ENCODE data around the gene ADAMTS2.

ADAMTS2 gene

GRCh38 chr5:179240561-179240960, 104.7 kb downstream of the ADAMTS2 start:
- H3K4me3 ChIP-seq (ENCODE audit: low read depth, low read length): no peak overlapping the region
- TF ChIP-seq CTCF (IDR thresholded peaks at IDR 0.05; ENCODE audit: insufficient read depth, low read length, missing control alignments): no peak
- CTCF ChIA-PET: no interaction called here
- POLR2A ChIA-PET: interaction anchor here (0.7 kb wide), 1 partner anchor 25 kb away, joined by 3 read pairs; no protein-coding TSS in a partner anchor
- DNase-seq (ENCODE audit: low read depth, low spot score): no peak

- no peak for DNase-seq (ENCODE audit: low read depth, low spot score)
- ChIA-PET POLR2A (interaction anchor here (0.7 kb wide), 1 partner anchor 24 kb away, joined by 3 read pairs; no protein-coding TSS in a partner anchor), CTCF (interaction anchor here (0.7 to 1.2 kb wide), 3 partner anchors 9 to 26 kb away, joined by 3 read pairs; no protein-coding TSS in a partner anchor)
- no peak overlapping the region for H3K4me3 ChIP-seq (ENCODE audit: low read depth, low read length)
- TF ChIP-seq CTCF (IDR thresholded peaks at IDR 0.05; ENCODE audit: insufficient read depth, low read length, missing control alignments): no peak
Measured at GRCh38 chr5:179239256-179240135, 105.8 kb downstream of the ADAMTS2 start.

GRCh38 chr5:179238628-179238970, 106.7 kb downstream of the ADAMTS2 start:
- no peak overlapping the region for H3K4me3 ChIP-seq (ENCODE audit: low read depth, low read length)
- no peak for DNase-seq (ENCODE audit: low read depth, low spot score)
- CTCF ChIA-PET: interaction anchor here (0.7 to 1.2 kb wide), 3 partner anchors 9 to 26 kb away, joined by 3 read pairs; no protein-coding TSS in a partner anchor
- no peak for TF ChIP-seq CTCF (IDR thresholded peaks at IDR 0.05; ENCODE audit: insufficient read depth, low read length, missing control alignments)
- POLR2A ChIA-PET: no interaction called here

- TF ChIP-seq CTCF (IDR thresholded peaks at IDR 0.05; ENCODE audit: insufficient read depth, low read length, missing control alignments): no peak
- ChIA-PET POLR2A (no interaction called here), CTCF (interaction anchor here (0.7 to 1.2 kb wide), 3 partner anchors 10 to 25 kb away, joined by 3 read pairs; no protein-coding TSS in a partner anchor)
- H3K4me3 ChIP-seq (ENCODE audit: low read depth, low read length): no peak overlapping the region
- DNase-seq (ENCODE audit: low read depth, low spot score): no peak
Measured at GRCh38 chr5:179237770-179238627, 107.3 kb downstream of the ADAMTS2 start.

- H3K4me3 ChIP-seq (ENCODE audit: low read depth, low read length): no peak overlapping the region
- CTCF ChIA-PET: interaction anchor here (1.2 to 1.3 kb wide), 3 partner anchors 23 to 68 kb away, joined by 3 to 4 read pairs (median 3); no protein-coding TSS in a partner anchor
- POLR2A ChIA-PET: no interaction called here
- DNase-seq (ENCODE audit: low read depth, low spot score): no peak
- no peak for TF ChIP-seq CTCF (IDR thresholded peaks at IDR 0.05; ENCODE audit: insufficient read depth, low read length, missing control alignments)
Measured at GRCh38 chr5:179235416-179236400, 109.6 kb downstream of the ADAMTS2 start.
